ENCODE measurements around the gene NRG3.

Gene NRG3

GRCh38 chr10:82194419-82194818 is 319.4 kb downstream of the NRG3 start:
- no peak for DNase-seq (ENCODE audit: insufficient read length, low spot score)

GRCh38 chr10:82206831-82207230 is 331.8 kb downstream of the NRG3 start:
- DNase-seq (ENCODE audit: insufficient read length, low spot score) (no peak), FAIRE-seq (no peak)

More at GRCh38 chr10:82194419-82194818, 319.4 kb downstream of the NRG3 start:
- no peak for FAIRE-seq

- DNase-seq (ENCODE audit: insufficient read length, low spot score) (no peak), FAIRE-seq (no peak)
Observed at GRCh38 chr10:82208726-82209125, 333.7 kb downstream of the NRG3 start.

GRCh38 chr10:82210331-82210730 is 335.3 kb downstream of the NRG3 start:
- no peak for FAIRE-seq
- DNase-seq (ENCODE audit: insufficient read length, low spot score), result no peak

- FAIRE-seq, result no peak
- DNase-seq (ENCODE audit: insufficient read length, low spot score), result no peak
Observed at GRCh38 chr10:82211346-82211745, 336.4 kb downstream of the NRG3 start.

GRCh38 chr10:82212753-82213152 is 337.8 kb downstream of the NRG3 start:
- DNase-seq (ENCODE audit: insufficient read length, low spot score), result no peak
- FAIRE-seq, result no peak

- FAIRE-seq (no peak), DNase-seq (ENCODE audit: insufficient read length, low spot score) (no peak)
Observed at GRCh38 chr10:82213784-82214183, 338.8 kb downstream of the NRG3 start.

- no peak for FAIRE-seq
- DNase-seq (ENCODE audit: insufficient read length, low spot score), result no peak
Observed at GRCh38 chr10:82221056-82221455, 346.1 kb downstream of the NRG3 start.

- DNase-seq (ENCODE audit: insufficient read length, low spot score) (no peak), FAIRE-seq (no peak)
Observed at GRCh38 chr10:82221601-82222149, 346.7 kb downstream of the NRG3 start.

- DNase-seq (ENCODE audit: insufficient read length, low spot score) (no peak), FAIRE-seq (no peak)
Observed at GRCh38 chr10:82228701-82229100, 353.7 kb downstream of the NRG3 start.

GRCh38 chr10:82234173-82234572 is 359.2 kb downstream of the NRG3 start:
- no peak for FAIRE-seq
- no peak for DNase-seq (ENCODE audit: insufficient read length, low spot score)

- no peak for FAIRE-seq
Observed at GRCh38 chr10:82236084-82236731, 361.2 kb downstream of the NRG3 start.

GRCh38 chr10:82238291-82238690 is 363.3 kb downstream of the NRG3 start:
- no peak for DNase-seq (ENCODE audit: insufficient read length, low spot score)
- FAIRE-seq, result no peak

More at GRCh38 chr10:82236084-82236731, 361.2 kb downstream of the NRG3 start:
- DNase-seq (ENCODE audit: insufficient read length, low spot score), result no peak

GRCh38 chr10:82240408-82240807 is 365.4 kb downstream of the NRG3 start:
- no peak for DNase-seq (ENCODE audit: insufficient read length, low spot score)
- no peak for FAIRE-seq

GRCh38 chr10:82242778-82243177 is 367.8 kb downstream of the NRG3 start:
- DNase-seq (ENCODE audit: insufficient read length, low spot score) (no peak), FAIRE-seq (no peak)

- no peak for DNase-seq (ENCODE audit: insufficient read length, low spot score)
- no peak for FAIRE-seq
Observed at GRCh38 chr10:82245157-82245556, 370.2 kb downstream of the NRG3 start.

GRCh38 chr10:82245906-82246560 is 371.0 kb downstream of the NRG3 start:
- no peak for FAIRE-seq
- no peak for DNase-seq (ENCODE audit: insufficient read length, low spot score)

- no peak for FAIRE-seq
- DNase-seq (ENCODE audit: insufficient read length, low spot score), result no peak
Observed at GRCh38 chr10:82249141-82249540, 374.1 kb downstream of the NRG3 start.

GRCh38 chr10:82251222-82251906 is 376.4 kb downstream of the NRG3 start:
- FAIRE-seq (no peak), DNase-seq (ENCODE audit: insufficient read length, low spot score) (no peak)

GRCh38 chr10:82252081-82252480 is 377.1 kb downstream of the NRG3 start:
- DNase-seq (ENCODE audit: insufficient read length, low spot score) (no peak), FAIRE-seq (no peak)

GRCh38 chr10:82254237-82254636 is 379.2 kb downstream of the NRG3 start:
- DNase-seq (ENCODE audit: insufficient read length, low spot score), result no peak
- FAIRE-seq, result no peak

- FAIRE-seq (no peak), DNase-seq (ENCODE audit: insufficient read length, low spot score) (no peak)
Observed at GRCh38 chr10:82256275-82256674, 381.3 kb downstream of the NRG3 start.
